Cardiac fibroblast (primary cell): ENCODE measurements around the gene ZBED5.

Experiments used
- DNase-seq, 2 donors: peaks; one replicate each; pipeline versions ENCODE4 v3.0.0 to v3.0.0-alpha.2; 2010; ENCODE audit warnings: low read depth in 2 of 2
- H3K4me3 ChIP-seq, 2 donors: replicated peaks in 1 of 2; 1 replicate in 1 of 2; 2 replicates in 1 of 2; pipeline ENCODE4 v1.5.1; 2011; ENCODE audit warnings: low read depth in 2 of 2, low read length in 2 of 2, mild to moderate bottlenecking in 2 of 2, moderate library complexity in 1 of 2
- TF ChIP-seq, protein P1 (sequence below): IDR thresholded peaks from one replicate; pipeline ENCODE4 v1.5.1; 2011; ENCODE audit warnings: low read depth, mild to moderate bottlenecking, low read length, inconsistent platforms

Gene ZBED5

DNA sequence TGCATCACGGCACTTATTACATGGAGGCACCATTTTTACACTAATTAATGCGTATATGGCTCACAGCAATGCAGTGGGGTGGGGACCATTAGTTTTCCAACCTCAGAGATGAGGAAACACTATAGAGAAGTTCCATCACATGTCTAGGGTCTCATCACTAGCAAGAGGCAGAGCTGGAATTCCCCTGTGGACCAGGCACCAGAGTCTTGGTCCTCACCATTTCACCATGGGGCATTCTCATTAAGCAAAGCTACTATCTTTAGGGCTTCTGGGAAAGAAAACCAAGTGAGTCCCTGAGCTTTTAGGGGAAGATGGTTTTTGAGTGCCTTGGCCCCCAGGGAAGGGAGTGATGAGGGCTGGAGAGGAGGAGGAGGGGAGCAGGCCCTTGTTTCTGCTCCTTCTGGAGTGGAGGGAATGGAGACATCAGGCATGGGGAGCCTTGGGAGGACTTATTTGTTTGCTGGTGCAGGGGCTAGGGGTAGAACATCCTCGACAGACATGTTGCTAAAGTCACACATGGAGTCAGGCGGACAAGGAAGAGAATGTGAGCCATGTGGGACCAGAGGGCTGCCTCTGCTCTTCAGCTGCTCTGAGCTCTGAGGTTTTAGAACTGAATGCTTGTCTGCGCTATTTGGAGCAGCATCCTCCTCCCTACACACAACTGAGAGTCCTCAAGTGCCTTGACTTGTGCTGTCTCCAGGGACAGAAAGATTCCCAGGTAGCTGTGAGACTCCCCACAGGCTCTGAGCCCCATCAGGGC is 40.3 kb upstream of the ZBED5 start:
- no peak overlapping the region for H3K4me3 ChIP-seq
- TF ChIP-seq, protein P1, sequence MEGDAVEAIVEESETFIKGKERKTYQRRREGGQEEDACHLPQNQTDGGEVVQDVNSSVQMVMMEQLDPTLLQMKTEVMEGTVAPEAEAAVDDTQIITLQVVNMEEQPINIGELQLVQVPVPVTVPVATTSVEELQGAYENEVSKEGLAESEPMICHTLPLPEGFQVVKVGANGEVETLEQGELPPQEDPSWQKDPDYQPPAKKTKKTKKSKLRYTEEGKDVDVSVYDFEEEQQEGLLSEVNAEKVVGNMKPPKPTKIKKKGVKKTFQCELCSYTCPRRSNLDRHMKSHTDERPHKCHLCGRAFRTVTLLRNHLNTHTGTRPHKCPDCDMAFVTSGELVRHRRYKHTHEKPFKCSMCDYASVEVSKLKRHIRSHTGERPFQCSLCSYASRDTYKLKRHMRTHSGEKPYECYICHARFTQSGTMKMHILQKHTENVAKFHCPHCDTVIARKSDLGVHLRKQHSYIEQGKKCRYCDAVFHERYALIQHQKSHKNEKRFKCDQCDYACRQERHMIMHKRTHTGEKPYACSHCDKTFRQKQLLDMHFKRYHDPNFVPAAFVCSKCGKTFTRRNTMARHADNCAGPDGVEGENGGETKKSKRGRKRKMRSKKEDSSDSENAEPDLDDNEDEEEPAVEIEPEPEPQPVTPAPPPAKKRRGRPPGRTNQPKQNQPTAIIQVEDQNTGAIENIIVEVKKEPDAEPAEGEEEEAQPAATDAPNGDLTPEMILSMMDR: no peak
- DNase-seq: no peak

DNA sequence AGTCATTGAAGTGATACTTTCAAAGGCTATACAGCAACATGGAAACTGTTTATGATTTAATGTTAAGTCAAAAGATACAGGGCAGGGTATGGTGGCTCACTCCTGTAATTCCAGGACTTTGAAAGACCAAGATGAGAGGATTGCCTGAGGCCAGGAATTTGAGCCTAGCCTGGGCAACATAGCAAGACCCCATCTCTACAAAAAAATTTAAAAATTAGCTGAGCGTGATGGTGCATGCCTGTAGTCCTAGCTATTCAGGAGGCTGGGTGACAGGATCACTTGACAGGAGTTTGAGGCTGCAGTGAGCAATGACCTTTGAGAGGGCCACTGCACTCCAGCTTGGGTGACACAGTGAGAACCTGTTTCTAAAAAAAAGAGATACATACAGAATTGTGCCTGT is 39.3 kb upstream of the ZBED5 start:
- TF ChIP-seq, protein P1: no peak
- no peak for DNase-seq
- H3K4me3 ChIP-seq: no peak overlapping the region

DNA sequence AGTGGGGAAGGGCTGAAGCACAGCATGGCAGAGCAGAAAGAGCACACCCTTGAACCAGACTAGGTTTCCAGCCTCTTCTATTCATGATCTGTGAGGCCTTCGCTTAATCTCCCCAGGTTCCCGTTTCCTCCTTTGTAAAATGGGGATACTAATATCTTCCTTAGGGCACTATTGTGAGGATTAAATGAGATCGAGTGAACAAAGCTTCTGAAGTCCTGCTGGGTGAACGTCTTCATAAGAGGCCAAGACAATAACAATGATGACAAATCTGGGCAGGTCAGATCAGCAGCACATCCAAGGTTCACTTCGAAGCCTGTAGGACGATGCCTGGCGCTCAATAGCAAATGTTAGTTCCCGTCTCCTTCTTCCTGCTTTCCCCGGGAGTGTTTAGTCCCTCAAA is 38.6 kb upstream of the ZBED5 start:
- TF ChIP-seq, protein P1: no peak
- no peak for DNase-seq
- H3K4me3 ChIP-seq: no peak overlapping the region

DNA sequence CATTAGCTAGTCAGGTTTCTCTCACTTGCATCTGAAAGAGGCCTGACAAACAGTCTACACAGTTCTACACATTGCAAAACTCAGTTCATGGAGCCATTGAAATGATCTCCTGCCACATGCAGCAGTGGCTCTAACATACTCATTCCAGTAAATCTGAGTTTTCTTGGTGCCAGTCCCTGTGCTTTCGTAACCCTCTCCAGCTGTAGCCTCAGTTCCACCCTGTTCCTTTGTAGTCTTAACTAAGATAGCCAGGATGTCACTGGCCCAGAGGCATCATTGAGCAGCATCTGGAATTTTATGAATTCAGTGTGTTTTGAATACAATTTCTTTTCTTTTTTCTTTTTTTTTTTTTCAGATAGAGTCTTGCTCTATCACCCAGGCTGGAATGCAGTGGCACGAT is 37.4 kb upstream of the ZBED5 start:
- no peak overlapping the region for H3K4me3 ChIP-seq
- TF ChIP-seq, protein P1: no peak
- DNase-seq: no peak

DNA sequence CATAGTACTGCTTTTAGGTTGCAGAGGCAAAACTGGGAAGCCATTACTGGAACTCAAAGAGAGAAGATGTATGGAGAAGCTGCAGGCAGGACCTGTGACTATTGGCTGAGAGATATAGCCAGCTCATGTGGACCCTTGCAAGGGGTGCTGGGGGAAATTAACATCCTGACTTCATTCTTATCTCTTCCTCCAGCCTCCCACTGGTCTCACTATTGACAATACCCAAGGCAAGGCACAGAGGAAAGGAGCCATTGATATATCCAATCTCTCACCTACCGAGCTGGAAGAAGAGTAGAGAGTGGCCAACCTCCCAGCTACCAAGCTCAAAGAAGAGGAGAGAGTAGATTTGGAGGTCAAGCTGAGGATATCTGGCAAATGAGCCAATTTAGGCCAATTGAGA is 36.8 kb upstream of the ZBED5 start:
- no peak overlapping the region for H3K4me3 ChIP-seq
- TF ChIP-seq, protein P1: no peak
- no peak for DNase-seq

DNA sequence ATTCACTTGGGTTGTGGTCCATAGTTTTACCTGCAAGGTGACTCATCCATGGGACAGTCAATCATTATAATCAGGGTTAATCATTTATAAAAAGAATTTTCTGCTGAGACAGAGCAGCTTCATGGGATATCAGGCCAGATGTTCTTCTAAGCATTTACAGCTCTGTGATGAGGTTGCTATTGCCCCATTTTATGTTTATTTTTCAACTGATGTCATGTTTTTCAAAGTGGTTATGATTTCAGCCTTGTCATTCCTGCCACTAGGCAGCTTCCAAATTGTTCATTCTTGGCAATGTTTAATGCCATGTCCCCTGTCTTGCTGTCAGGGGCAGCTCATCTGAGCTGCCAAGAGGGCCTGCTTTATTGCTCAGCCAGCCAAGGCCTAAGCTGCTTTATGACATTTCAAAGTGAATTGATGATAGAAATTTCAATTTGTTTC is 35.9 kb upstream of the ZBED5 start:
- TF ChIP-seq, protein P1: peak; percentile 43
- H3K4me3 ChIP-seq: no peak overlapping the region
- DNase-seq: peak; percentile 59 to 80

DNA sequence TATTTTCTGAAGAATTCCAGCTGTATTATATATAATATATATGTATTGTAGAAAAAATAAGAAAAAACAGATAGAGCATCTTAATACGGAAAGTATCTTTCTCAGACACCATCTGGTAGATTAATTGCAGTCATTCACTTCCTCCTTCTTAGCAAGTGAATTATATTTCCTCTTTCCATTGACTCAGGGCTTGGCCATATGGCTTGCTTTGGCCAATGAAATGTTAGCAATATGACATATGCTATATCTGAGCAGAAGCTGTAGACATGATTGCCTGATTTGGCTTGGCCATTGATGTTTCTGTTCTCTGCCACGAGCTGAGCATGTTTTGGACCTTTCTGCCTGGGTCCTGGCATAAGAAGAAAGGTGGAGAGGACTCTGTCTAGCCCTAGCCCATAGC is 34.4 kb upstream of the ZBED5 start:
- H3K4me3 ChIP-seq: no peak overlapping the region
- DNase-seq: no peak
- TF ChIP-seq, protein P1: no peak
